Measurements from ENCODE around the gene MGMT.

Gene MGMT

GRCh38 chr10:129766611-129767550, 299.8 kb downstream of the MGMT start:
- TF ChIP-seq, protein P1, sequence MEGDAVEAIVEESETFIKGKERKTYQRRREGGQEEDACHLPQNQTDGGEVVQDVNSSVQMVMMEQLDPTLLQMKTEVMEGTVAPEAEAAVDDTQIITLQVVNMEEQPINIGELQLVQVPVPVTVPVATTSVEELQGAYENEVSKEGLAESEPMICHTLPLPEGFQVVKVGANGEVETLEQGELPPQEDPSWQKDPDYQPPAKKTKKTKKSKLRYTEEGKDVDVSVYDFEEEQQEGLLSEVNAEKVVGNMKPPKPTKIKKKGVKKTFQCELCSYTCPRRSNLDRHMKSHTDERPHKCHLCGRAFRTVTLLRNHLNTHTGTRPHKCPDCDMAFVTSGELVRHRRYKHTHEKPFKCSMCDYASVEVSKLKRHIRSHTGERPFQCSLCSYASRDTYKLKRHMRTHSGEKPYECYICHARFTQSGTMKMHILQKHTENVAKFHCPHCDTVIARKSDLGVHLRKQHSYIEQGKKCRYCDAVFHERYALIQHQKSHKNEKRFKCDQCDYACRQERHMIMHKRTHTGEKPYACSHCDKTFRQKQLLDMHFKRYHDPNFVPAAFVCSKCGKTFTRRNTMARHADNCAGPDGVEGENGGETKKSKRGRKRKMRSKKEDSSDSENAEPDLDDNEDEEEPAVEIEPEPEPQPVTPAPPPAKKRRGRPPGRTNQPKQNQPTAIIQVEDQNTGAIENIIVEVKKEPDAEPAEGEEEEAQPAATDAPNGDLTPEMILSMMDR (IDR thresholded peaks at IDR 0.05; ENCODE audit: extremely low read depth, missing control alignments) = no peak
- no peak for DNase-seq (ENCODE audit: low spot score)

DNA sequence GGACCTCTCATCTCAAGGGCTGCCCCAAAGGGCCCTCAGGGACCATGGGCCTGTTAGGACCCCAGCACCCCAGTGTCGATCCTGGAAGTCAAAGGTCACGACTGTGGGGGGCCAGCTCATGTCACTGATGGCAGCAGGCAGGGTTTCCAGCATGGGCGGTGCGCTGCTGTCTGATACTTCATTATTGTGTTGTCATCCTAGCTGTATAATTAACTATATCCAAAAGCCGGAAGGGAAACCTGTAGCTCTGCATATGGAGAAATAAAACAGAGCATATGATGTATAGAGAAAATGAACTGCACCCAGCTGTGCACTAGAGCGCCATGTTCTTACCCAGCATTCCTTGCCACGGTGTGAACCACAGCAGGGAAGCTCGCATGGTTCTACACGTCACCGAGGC, 300.7 kb downstream of the MGMT start:
- no peak for DNase-seq (ENCODE audit: low spot score)
- TF ChIP-seq, protein P1 (IDR thresholded peaks at IDR 0.05; ENCODE audit: extremely low read depth, missing control alignments) = no peak

GRCh38 chr10:129768437-129769355, 301.7 kb downstream of the MGMT start:
- no peak for DNase-seq (ENCODE audit: low spot score)

DNA sequence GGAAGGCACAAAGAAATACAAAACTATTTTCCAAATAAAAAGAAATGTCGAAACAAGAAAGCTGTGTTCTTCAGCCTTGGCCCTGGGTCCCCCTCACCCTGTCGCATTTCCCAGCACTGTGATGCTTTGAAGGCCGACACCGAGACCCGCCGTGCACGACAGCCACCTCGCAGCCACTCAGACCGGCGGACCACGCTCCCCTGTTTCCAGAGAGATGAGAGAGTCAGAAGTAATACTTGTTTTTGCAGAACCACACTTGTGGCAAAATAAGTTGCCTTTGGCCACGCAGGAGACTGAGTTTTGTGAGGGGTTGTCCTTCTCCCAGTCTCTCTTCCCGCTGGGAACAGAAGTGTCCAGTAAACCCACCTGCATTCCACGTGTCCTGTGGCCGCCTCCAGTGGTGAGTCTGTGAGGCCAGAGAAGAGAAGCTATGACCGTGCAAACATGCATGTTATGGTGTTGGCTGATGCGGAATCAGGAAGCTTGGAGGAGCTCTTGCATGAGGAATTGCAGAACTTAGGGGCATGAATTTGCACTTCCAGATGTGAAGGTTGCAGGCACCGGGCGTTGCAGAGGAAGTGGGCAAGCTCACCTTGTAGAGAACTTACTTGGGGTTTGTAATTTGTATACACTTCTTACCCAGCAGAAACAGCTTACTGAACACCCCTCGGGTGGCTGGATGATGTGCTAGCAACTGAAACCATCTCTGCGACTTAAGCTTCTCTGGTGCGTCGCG, 302.5 kb downstream of the MGMT start:
- no peak for DNase-seq (ENCODE audit: low spot score)
- TF ChIP-seq, protein P1 (IDR thresholded peaks at IDR 0.05; ENCODE audit: extremely low read depth, missing control alignments) = no peak

More at GRCh38 chr10:129768437-129769355, 301.7 kb downstream of the MGMT start:
- TF ChIP-seq, protein P1 (IDR thresholded peaks at IDR 0.05; ENCODE audit: extremely low read depth, missing control alignments) = no peak

DNA sequence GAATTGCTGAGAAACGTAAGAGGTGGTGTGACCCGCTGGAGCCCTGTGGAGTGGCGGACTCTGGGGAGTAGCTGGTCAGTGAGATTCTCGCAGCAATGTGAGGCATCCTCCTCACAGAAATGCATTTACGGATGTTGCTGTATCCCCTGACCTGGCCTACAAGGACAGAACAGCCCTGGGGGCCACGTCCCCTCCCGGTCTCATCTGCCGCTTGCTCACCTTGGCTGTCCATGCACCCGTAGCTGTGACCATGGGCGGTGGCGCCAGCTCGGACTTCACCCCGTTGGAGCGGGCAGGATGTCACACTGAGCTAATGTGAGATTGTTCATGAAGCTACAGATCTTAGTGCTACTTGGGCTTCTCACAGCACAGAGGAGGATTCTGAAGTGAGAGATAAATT, 303.2 kb downstream of the MGMT start:
- TF ChIP-seq, protein P1 (IDR thresholded peaks at IDR 0.05; ENCODE audit: extremely low read depth, missing control alignments) = no peak
- no peak for DNase-seq (ENCODE audit: low spot score)

- TF ChIP-seq, protein P1 (IDR thresholded peaks at IDR 0.05; ENCODE audit: extremely low read depth, missing control alignments) = no peak
- DNase-seq (ENCODE audit: low spot score) = no peak
These were observed 304.0 kb downstream of the MGMT start for GRCh38 chr10:129771024-129771423.

Measured in GM20000 (cell line).